BJ (cell line): Measurements from ENCODE around the gene OBSCN. TPM values are rescaled to one million over a fixed set of nuclear protein-coding genes. Genes with fewer than 3 reads are reported as not detected.

Experiments used
- CTCF ChIA-PET: fragments of 350-600 bp; formaldehyde crosslinking; extraction: SDS; loops from one replicate; lab custom pipeline; 2021; ENCODE audit warnings: antibody characterized with exemption, inconsistent platforms; lab: Yijun Ruan, JAX
- POLR2A ChIA-PET: fragments of 300-600 bp; sonication (Branson Sonifier 250); formaldehyde crosslinking; extraction: SDS; loops from one replicate; lab custom pipeline; 2021; ENCODE audit warnings: antibody characterized with exemption; lab: Charles Lee
- DNase-seq: peaks from one replicate; pipeline ENCODE4 v3.0.0-alpha.2; 2011; ENCODE audit warnings: low read depth
- H3K27me3 ChIP-seq: 2 replicates; pipeline ENCODE4 v1.6.0; 2011; ENCODE audit warnings: low read length; ENCODE audit not compliant: control insufficient read depth, insufficient read depth
- H3K36me3 ChIP-seq: 2 replicates; pipeline ENCODE4 v1.5.1; 2011; ENCODE audit warnings: low read length; ENCODE audit not compliant: control insufficient read depth, insufficient read depth
- H3K4me3 ChIP-seq: 2 replicates; pipeline ENCODE4 v1.5.1; 2011; ENCODE audit warnings: low read depth, mild to moderate bottlenecking, control low read depth, low read length
- polyA plus RNA-seq: library from polyadenylated mRNA; depleted of rRNA; stranded (reverse); fragments of >200 nt; gene quantifications from 2 replicates; pipeline ENCODE4 v1.2.3, GENCODE V29; 2011
- TF ChIP-seq, protein P1 (sequence below): IDR thresholded peaks from 2 replicates; pipeline ENCODE4 v1.5.1; 2011; ENCODE audit warnings: low read depth, mild to moderate bottlenecking, control low read depth, inconsistent platforms, low read length, moderate library complexity; ENCODE audit not compliant: insufficient read depth

Gene OBSCN
- polyA plus RNA-seq, 1 experiment, result 2.9 TPM

DNA sequence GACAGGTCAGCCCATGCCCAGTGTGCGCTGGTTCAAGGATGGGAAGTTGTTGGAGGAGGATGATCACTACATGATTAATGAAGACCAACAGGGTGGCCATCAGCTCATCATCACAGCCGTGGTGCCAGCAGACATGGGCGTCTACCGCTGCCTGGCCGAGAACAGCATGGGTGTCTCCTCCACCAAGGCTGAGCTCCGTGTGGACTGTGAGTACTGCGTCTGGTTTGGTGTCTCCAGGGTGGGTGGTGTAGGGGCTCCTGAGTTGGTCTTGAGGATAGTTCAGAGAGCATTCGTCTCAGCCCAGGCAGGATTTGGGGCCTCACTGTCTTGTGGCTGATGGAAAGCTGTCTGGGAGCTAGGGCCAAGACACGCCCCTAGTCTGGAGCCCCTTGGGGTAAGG, 115.6 kb downstream of the OBSCN start:
- Histone ChIP-seq H3K36me3 (no peaks in the 10 kb centered on the region), H3K27me3 (no peaks in the 10 kb centered on the region), H3K4me3 (no peak overlapping the region)
- POLR2A ChIA-PET, result no interaction called here
- TF ChIP-seq, protein P1, sequence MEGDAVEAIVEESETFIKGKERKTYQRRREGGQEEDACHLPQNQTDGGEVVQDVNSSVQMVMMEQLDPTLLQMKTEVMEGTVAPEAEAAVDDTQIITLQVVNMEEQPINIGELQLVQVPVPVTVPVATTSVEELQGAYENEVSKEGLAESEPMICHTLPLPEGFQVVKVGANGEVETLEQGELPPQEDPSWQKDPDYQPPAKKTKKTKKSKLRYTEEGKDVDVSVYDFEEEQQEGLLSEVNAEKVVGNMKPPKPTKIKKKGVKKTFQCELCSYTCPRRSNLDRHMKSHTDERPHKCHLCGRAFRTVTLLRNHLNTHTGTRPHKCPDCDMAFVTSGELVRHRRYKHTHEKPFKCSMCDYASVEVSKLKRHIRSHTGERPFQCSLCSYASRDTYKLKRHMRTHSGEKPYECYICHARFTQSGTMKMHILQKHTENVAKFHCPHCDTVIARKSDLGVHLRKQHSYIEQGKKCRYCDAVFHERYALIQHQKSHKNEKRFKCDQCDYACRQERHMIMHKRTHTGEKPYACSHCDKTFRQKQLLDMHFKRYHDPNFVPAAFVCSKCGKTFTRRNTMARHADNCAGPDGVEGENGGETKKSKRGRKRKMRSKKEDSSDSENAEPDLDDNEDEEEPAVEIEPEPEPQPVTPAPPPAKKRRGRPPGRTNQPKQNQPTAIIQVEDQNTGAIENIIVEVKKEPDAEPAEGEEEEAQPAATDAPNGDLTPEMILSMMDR, result no peak
- CTCF ChIA-PET, result no interaction called here
- DNase-seq, result no peak

DNA sequence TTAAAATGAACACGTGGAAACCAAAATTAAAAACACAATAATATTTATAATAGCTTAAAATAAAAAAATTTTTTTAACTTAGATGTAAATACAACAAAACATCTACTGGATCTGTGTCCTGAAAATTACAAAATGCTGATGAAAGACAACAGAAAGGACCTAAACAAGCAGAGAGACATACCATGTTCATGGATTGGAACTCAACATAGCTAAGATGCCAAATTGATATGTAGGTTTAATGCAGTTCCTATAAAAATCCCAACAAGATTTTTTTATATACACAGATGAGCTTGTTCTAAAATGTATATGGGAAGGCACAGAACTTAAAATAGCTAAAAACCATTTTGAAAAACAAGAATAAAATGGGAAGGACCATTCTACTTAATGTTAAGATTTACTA, 117.4 kb downstream of the OBSCN start:
- ChIA-PET CTCF (interaction anchor here (1.0 kb wide), 1 partner anchor 9 kb away, joined by 4 read pairs; no protein-coding TSS in a partner anchor), POLR2A (no interaction called here)
- TF ChIP-seq, protein P1, result no peak
- no peaks in the 10 kb centered on the region for H3K27me3 ChIP-seq
- no peak overlapping the region for H3K4me3 ChIP-seq
- no peak for DNase-seq
- no peaks in the 10 kb centered on the region for H3K36me3 ChIP-seq

DNA sequence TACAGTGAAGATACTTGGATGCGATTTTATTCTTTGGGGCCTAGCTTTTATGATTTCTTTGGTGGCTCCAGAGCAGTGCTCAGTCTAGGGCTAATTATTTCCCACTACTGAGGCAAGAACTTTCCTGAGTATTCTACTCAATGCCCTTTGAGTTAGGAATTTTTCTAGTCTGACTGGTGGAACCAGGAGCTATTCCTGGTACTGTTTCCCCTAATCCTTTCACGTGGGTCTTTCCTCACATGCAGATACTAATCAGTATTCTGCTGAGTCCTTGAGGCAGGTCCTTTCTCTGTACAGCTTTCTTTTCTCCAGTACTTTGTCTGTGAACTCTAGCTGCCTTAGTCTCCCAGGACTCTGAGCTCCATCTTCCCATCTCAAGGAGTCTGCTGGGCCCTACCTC, 122.0 kb downstream of the OBSCN start:
- POLR2A ChIA-PET, result no interaction called here
- Histone ChIP-seq H3K36me3 (no peaks in the 10 kb centered on the region), H3K4me3 (no peak overlapping the region), H3K27me3 (no peaks in the 10 kb centered on the region)
- DNase-seq, result no peak
- CTCF ChIA-PET, result interaction anchor here (0.6 to 1.2 kb wide), 2 partner anchors 17 to 112 kb away, joined by 3 to 5 read pairs; no protein-coding TSS in a partner anchor
- TF ChIP-seq, protein P1, result no peak

DNA sequence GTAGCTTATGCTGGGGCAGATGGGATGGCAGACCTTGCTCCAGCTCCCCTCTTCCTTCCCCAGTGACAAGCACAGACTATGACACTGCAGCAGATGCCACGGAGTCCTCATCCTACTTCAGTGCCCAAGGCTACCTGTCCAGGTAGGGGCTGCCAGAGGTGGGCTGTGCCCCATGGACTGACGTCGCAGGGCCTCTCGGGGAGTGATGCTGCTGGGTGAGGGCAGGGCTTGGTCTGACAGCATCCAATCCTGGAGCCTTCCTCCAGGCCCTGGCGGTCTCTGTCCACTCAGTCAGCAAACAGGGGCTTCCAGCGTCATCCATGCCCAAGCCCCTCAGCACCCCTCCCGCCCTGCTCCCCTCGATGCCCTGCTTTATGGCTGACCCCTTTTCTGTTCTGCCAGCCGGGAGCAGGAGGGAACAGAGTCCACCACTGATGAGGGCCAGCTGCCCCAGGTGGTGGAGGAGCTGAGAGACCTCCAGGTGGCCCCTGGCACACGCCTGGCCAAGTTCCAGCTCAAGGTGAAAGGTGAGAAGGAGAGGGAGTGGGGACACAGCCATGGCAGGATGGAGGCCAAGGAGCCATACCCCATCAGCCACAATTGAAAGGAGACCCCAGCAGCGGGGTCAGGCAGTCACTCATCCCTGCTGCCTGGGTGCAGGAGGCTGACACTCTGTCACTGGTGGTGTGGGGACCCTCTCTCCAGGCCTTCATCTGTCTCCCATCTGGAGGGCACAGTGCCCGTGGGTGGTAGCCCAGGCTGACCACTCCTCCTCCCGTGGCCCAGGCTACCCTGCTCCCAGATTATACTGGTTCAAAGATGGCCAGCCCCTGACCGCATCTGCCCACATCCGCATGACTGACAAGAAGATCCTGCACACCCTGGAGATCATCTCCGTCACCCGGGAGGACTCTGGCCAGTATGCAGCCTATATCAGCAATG, 125.2 kb downstream of the OBSCN start:
- TF ChIP-seq, protein P1, result no peak
- ChIA-PET CTCF (no interaction called here), POLR2A (no interaction called here)
- no peak overlapping the region for H3K4me3 ChIP-seq
- DNase-seq, result no peak
- no peaks in the 10 kb centered on the region for H3K27me3 ChIP-seq
- no peaks in the 10 kb centered on the region for H3K36me3 ChIP-seq

DNA sequence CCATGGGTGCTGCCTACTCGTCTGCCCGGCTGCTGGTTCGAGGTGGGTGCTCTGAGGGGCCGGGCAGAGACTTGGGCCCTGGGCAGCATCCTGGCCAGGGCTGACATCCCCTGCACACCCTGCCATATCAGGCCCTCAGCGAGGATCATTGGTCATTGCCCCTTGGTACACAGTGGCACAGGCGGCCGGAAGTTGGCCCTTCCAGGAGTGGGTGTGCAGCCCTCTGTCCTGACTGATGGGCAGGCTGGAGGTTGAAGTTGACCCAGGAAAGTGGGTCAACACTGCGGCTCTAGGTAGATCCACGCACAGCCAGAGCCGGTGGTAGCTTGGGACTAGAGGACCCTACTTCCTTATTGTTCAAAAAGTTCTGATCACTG, 125.9 kb downstream of the OBSCN start:
- H3K36me3 ChIP-seq, result no peaks in the 10 kb centered on the region; the same call in 1 of the 2 replicates
- no peak for DNase-seq
- TF ChIP-seq, protein P1, result no peak
- ChIA-PET POLR2A (no interaction called here), CTCF (no interaction called here)
- H3K27me3 ChIP-seq, result no peaks in the 10 kb centered on the region
- no peak overlapping the region for H3K4me3 ChIP-seq
